ENCODE measurements around the gene DRC1.

Gene DRC1

GRCh38 chr2:26478366-26478765, 76.6 kb downstream of the DRC1 start:
- DNase-seq (ENCODE audit: insufficient read length, low spot score) (no peak), FAIRE-seq (no peak)
- TF ChIP-seq POLR2A (IDR thresholded peaks at IDR 0.05; ENCODE audit: low read depth, low read length): no peak

GRCh38 chr2:26479131-26479788, 77.5 kb downstream of the DRC1 start:
- FAIRE-seq (no peak), DNase-seq (ENCODE audit: insufficient read length, low spot score) (no peak)
- no peak for TF ChIP-seq POLR2A (IDR thresholded peaks at IDR 0.05; ENCODE audit: low read depth, low read length)

GRCh38 chr2:26479789-26480565, 78.3 kb downstream of the DRC1 start:
- FAIRE-seq (no peak), DNase-seq (ENCODE audit: insufficient read length, low spot score) (no peak)
- TF ChIP-seq POLR2A (IDR thresholded peaks at IDR 0.05; ENCODE audit: low read depth, low read length): no peak

- no peak for TF ChIP-seq POLR2A (IDR thresholded peaks at IDR 0.05; ENCODE audit: low read depth, low read length)
- FAIRE-seq: no peak
- no peak for DNase-seq (ENCODE audit: insufficient read length, low spot score)
These were observed 79.1 kb downstream of the DRC1 start for GRCh38 chr2:26480566-26481423.

GRCh38 chr2:26481706-26482105, 80.0 kb downstream of the DRC1 start:
- DNase-seq (ENCODE audit: insufficient read length, low spot score) (no peak), FAIRE-seq (no peak)
- no peak for TF ChIP-seq POLR2A (IDR thresholded peaks at IDR 0.05; ENCODE audit: low read depth, low read length)

- TF ChIP-seq POLR2A (IDR thresholded peaks at IDR 0.05; ENCODE audit: low read depth, low read length): no peak
- no peak for FAIRE-seq
- no peak for DNase-seq (ENCODE audit: insufficient read length, low spot score)
These were observed 80.7 kb downstream of the DRC1 start for GRCh38 chr2:26482211-26483026.

GRCh38 chr2:26483027-26483326, 81.3 kb downstream of the DRC1 start:
- FAIRE-seq (no peak), DNase-seq (ENCODE audit: insufficient read length, low spot score) (no peak)
- no peak for TF ChIP-seq POLR2A (IDR thresholded peaks at IDR 0.05; ENCODE audit: low read depth, low read length)

- TF ChIP-seq POLR2A (IDR thresholded peaks at IDR 0.05; ENCODE audit: low read depth, low read length): no peak
- DNase-seq (ENCODE audit: insufficient read length, low spot score): no peak
- FAIRE-seq: no peak
These were observed 81.8 kb downstream of the DRC1 start for GRCh38 chr2:26483516-26483915.

GRCh38 chr2:26483957-26484565, 82.3 kb downstream of the DRC1 start:
- no peak for TF ChIP-seq POLR2A (IDR thresholded peaks at IDR 0.05; ENCODE audit: low read depth, low read length)
- FAIRE-seq (no peak), DNase-seq (ENCODE audit: insufficient read length, low spot score) (no peak)

GRCh38 chr2:26484579-26484978, 82.9 kb downstream of the DRC1 start:
- DNase-seq (ENCODE audit: insufficient read length, low spot score) (no peak), FAIRE-seq (no peak)
- TF ChIP-seq POLR2A (IDR thresholded peaks at IDR 0.05; ENCODE audit: low read depth, low read length): no peak

GRCh38 chr2:26485099-26485498, 83.4 kb downstream of the DRC1 start:
- no peak for TF ChIP-seq POLR2A (IDR thresholded peaks at IDR 0.05; ENCODE audit: low read depth, low read length)
- FAIRE-seq: no peak

GRCh38 chr2:26485725-26486418, 84.2 kb downstream of the DRC1 start:
- FAIRE-seq (no peak), DNase-seq (ENCODE audit: insufficient read length, low spot score) (no peak)
- TF ChIP-seq POLR2A (IDR thresholded peaks at IDR 0.05; ENCODE audit: low read depth, low read length): no peak

More at GRCh38 chr2:26485099-26485498, 83.4 kb downstream of the DRC1 start:
- DNase-seq (ENCODE audit: insufficient read length, low spot score): no peak

GRCh38 chr2:26486789-26487188, 85.1 kb downstream of the DRC1 start:
- no peak for FAIRE-seq
- no peak for DNase-seq (ENCODE audit: insufficient read length, low spot score)

More at GRCh38 chr2:26486789-26487188, 85.1 kb downstream of the DRC1 start:
- TF ChIP-seq POLR2A (IDR thresholded peaks at IDR 0.05; ENCODE audit: low read depth, low read length): no peak
